Glutamatergic neuron (in vitro differentiated cells): ENCODE results near the gene GTF2F1. TPM values are rescaled to one million over a fixed set of nuclear protein-coding genes. Genes with fewer than 3 reads are reported as not detected.
"Not testable (repeated sequence)": the region's sequence is repeated elsewhere in the genome, so short reads cannot be mapped to it uniquely, and the experiment has no call there.

Source experiments
- DNase-seq: peaks from one replicate; pipeline ENCODE4 v3.0.0; 2022
- H3K27ac Mint-ChIP-seq: one replicate; pipeline ENCODE4 v1.8.0; 2020; ENCODE audit warnings: mild to moderate bottlenecking, mixed read lengths, inconsistent platforms; ENCODE audit not compliant: unreplicated experiment
- H3K27me3 Mint-ChIP-seq: one replicate; pipeline ENCODE4 v1.8.0; 2020; ENCODE audit warnings: mild to moderate bottlenecking, moderate library complexity, mixed read lengths, inconsistent platforms; ENCODE audit not compliant: unreplicated experiment
- H3K36me3 Mint-ChIP-seq: one replicate; pipeline ENCODE4 v1.8.0; 2020; ENCODE audit warnings: mild to moderate bottlenecking, mixed read lengths, inconsistent platforms; ENCODE audit not compliant: unreplicated experiment
- H3K4me1 Mint-ChIP-seq: one replicate; pipeline ENCODE4 v1.8.0; 2020; ENCODE audit warnings: mild to moderate bottlenecking, low read depth, mixed read lengths, inconsistent platforms; ENCODE audit not compliant: unreplicated experiment
- H3K4me3 Mint-ChIP-seq: one replicate; pipeline ENCODE4 v1.8.0; 2020; ENCODE audit warnings: mild to moderate bottlenecking, mixed read lengths, inconsistent platforms; ENCODE audit not compliant: unreplicated experiment
- H3K9me3 Mint-ChIP-seq: one replicate; pipeline ENCODE4 v1.8.0; 2020; ENCODE audit warnings: mild to moderate bottlenecking, moderate library complexity, mixed read lengths, inconsistent platforms; ENCODE audit not compliant: unreplicated experiment
- CTCF ChIP-seq: fragments of 200-600 bp; sonication (generic); IDR thresholded peaks from one replicate; pipeline ENCODE4 v1.5.0; 2021; ENCODE audit not compliant: partially characterized antibody, unreplicated experiment
- total RNA-seq: library from RNA; stranded (reverse); fragmentation: NEBNext Ultra II Directional; extraction: Animal tissue kit (Norgen Biotek cat#: 25700); gene quantifications from one replicate; pipeline ENCODE4 v1.2.1, GENCODE V29; 2021; ENCODE audit not compliant: unreplicated experiment

The GTF2F1 gene
- total RNA-seq, 1 donor from 2014 or later = 56.0 TPM

- DNase-seq = no peak
- no peaks in the 10 kb centered on the region for H3K36me3 Mint-ChIP-seq
- H3K27me3 Mint-ChIP-seq = peaks cover 2% of the 10 kb centered on the region
- no peak overlapping the region for H3K27ac Mint-ChIP-seq
- H3K9me3 Mint-ChIP-seq = peaks cover 2% of the 10 kb centered on the region
- H3K4me3 Mint-ChIP-seq = no peak overlapping the region
- no peak for TF ChIP-seq CTCF
- no peaks in the 10 kb centered on the region for H3K4me1 Mint-ChIP-seq
These were observed 10.1 kb upstream of the GTF2F1 start for GRCh38 chr19:6402837-6403608.

GRCh38 chr19:6402058-6402457 lies 9.1 kb upstream of the GTF2F1 start:
- no peaks in the 10 kb centered on the region for H3K36me3 Mint-ChIP-seq
- H3K27ac Mint-ChIP-seq = no peak overlapping the region
- H3K9me3 Mint-ChIP-seq = peaks cover 2% of the 10 kb centered on the region
- no peak for DNase-seq
- peaks cover 2% of the 10 kb centered on the region for H3K27me3 Mint-ChIP-seq
- TF ChIP-seq CTCF = no peak
- no peaks in the 10 kb centered on the region for H3K4me1 Mint-ChIP-seq
- H3K4me3 Mint-ChIP-seq = no peak overlapping the region

GRCh38 chr19:6400062-6400944 lies 7.3 kb upstream of the GTF2F1 start:
- not testable (repeated sequence) for H3K4me3 Mint-ChIP-seq, H3K27ac Mint-ChIP-seq, H3K27me3 Mint-ChIP-seq, H3K9me3 Mint-ChIP-seq, DNase-seq, H3K36me3 Mint-ChIP-seq, H3K4me1 Mint-ChIP-seq

- Mint-ChIP-seq H3K4me1 (peaks cover 9% of the 10 kb centered on the region), H3K36me3 (no peaks in the 10 kb centered on the region), H3K27ac (no peak overlapping the region), H3K27me3 (no peaks in the 10 kb centered on the region), H3K4me3 (no peak overlapping the region), H3K9me3 (peaks cover 6% of the 10 kb centered on the region)
- no peak for DNase-seq
- no peak for TF ChIP-seq CTCF
These were observed 3.3 kb upstream of the GTF2F1 start for GRCh38 chr19:6396305-6396704.

- DNase-seq = no peak
- H3K4me3 Mint-ChIP-seq = no peak overlapping the region
- no peaks in the 10 kb centered on the region for H3K27me3 Mint-ChIP-seq
- no peak for TF ChIP-seq CTCF
- peaks cover 6% of the 10 kb centered on the region for H3K9me3 Mint-ChIP-seq
- no peaks in the 10 kb centered on the region for H3K36me3 Mint-ChIP-seq
- H3K4me1 Mint-ChIP-seq = peaks cover 9% of the 10 kb centered on the region
- H3K27ac Mint-ChIP-seq = no peak overlapping the region
These were observed 1.9 kb upstream of the GTF2F1 start for GRCh38 chr19:6394831-6395230.
